GM12878 (cell line): ENCODE measurements around the gene SERPINB6.

Source experiments
- CTCF ChIP-seq, 3 experiments: IDR thresholded peaks in 2 of 3; conservative IDR thresholded peaks in 1 of 3; 2 replicates each; pipeline ENCODE4 v1.5.1; 2011; ENCODE audit warnings: low read depth in 3 of 3, low read length in 3 of 3, mild to moderate bottlenecking in 3 of 3, control low read depth in 2 of 3, moderate library complexity in 2 of 3, inconsistent platforms in 1 of 3, mixed read lengths in 1 of 3; ENCODE audit not compliant: control insufficient read depth in 2 of 3, insufficient read depth in 1 of 3; ENCODE audit errors: extremely low read depth in 1 of 3
- FOXK2 ChIP-seq: fragments of 450-650 bp; IDR thresholded peaks from 2 replicates; pipeline ENCODE4 v1.6.1; 2017; ENCODE audit warnings: mild to moderate bottlenecking, moderate library complexity
- POLR2A ChIP-seq: IDR thresholded peaks from 2 replicates; pipeline ENCODE4 v1.6.1; 2011; ENCODE audit warnings: low read depth, mild to moderate bottlenecking, low read length
- RAD21 ChIP-seq: IDR thresholded peaks from 2 replicates; pipeline ENCODE4 v1.6.1; 2011; ENCODE audit warnings: mild to moderate bottlenecking, low read depth, low read length, moderate library complexity; ENCODE audit not compliant: insufficient read depth
- RCOR1 ChIP-seq: conservative IDR thresholded peaks from 2 replicates; pipeline ENCODE4 v1.6.1; 2012; ENCODE audit warnings: low read depth, low read length, improper control_type of control experiment
- SMC3 ChIP-seq: IDR thresholded peaks from 2 replicates; pipeline ENCODE4 v1.6.1; 2011; ENCODE audit warnings: low read length, improper control_type of control experiment, borderline replicate concordance
- SP1 ChIP-seq: IDR thresholded peaks from one replicate; pipeline ENCODE4 v1.6.1; 2011; ENCODE audit warnings: low read depth, low read length
- ZSCAN29 ChIP-seq: fragments of 450-650 bp; IDR thresholded peaks from 2 replicates; pipeline ENCODE4 v1.6.1; 2017; ENCODE audit warnings: mild to moderate bottlenecking, moderate library complexity

DNA sequence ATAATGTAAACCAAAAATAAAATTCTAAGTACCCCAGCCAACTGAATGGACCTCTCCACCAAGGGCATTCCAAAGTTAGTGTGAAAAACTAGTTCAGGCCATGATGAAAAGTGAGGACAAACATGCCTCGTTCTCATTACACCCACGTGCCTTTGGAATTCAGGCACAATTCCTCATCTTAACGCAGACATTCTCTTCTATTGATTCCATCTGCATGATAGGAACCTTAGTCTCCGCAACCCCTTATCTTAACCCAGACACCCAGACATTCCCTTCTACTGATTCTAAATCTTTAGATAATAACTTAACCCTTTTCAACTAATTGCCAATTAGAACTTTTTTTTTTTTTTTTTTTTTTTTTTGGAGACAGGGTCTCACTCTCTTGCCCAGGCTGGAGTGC is 7.6 kb upstream of the SERPINB6 start:
- no peak for TF ChIP-seq SMC3
- no peak for TF ChIP-seq ZSCAN29
- TF ChIP-seq RCOR1: no peak
- no peak for TF ChIP-seq RAD21
- TF ChIP-seq POLR2A: no peak
- TF ChIP-seq SP1: no peak
- no peak for TF ChIP-seq CTCF (IDR thresholded peaks at IDR 0.05 in 2 of 3, conservative IDR thresholded peaks at IDR 0.05 in 1 of 3; ENCODE audit: control insufficient read depth in 2 of 3, extremely low read depth in 1 of 3, insufficient read depth in 1 of 3, low read depth in 3 of 3, low read length in 3 of 3)
- TF ChIP-seq FOXK2: no peak
